ENCODE results near the gene FLRT2.

DNA sequence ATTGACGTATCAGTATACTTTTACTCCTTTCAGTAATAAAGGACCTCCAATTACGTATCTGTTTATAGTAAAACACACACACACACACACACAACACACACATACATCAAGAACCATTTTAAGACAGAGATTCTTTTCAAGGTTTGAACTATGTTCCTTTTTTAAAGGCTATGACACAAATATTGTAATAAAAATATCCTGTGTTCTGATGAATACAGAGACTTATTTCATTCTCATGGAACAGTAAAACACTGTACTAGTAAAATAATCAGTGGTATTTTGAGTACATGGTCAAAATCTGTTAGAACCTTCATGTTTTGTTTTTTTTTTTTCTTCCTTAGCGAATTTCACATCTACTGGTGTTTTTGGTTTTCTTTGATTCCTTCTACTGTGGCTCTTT is 7.6 kb downstream of the FLRT2 start:
- TF ChIP-seq REST (IDR thresholded peaks at IDR 0.05; ENCODE audit: low read depth, low read length) (no peak), SIX5 (IDR thresholded peaks at IDR 0.05; ENCODE audit: low read depth, low read length, severe bottlenecking) (no peak), POLR2AphosphoS2 (IDR thresholded peaks at IDR 0.05; ENCODE audit: low read depth, low read length) (no peak), SIN3A (IDR thresholded peaks at IDR 0.05; ENCODE audit: low read depth, low read length) (no peak), NR2C1 (IDR thresholded peaks at IDR 0.05) (no peak), CHD2 (IDR thresholded peaks at IDR 0.05; ENCODE audit: borderline replicate concordance, low read depth, low read length) (no peak), ZNF274 (IDR thresholded peaks at IDR 0.05; ENCODE audit: insufficient read depth, insufficient read length) (no peak), BHLHE40 (IDR thresholded peaks at IDR 0.05; ENCODE audit: borderline replicate concordance in 1 of 2, low read depth in 2 of 2, low read length in 1 of 2) (no peak), RB1 (IDR thresholded peaks at IDR 0.05; ENCODE audit: borderline replicate concordance) (no peak), MAX (IDR thresholded peaks at IDR 0.05; ENCODE audit: low read depth, low read length) (no peak), JUNB (IDR thresholded peaks at IDR 0.05) (no peak), ZNF207 (IDR thresholded peaks at IDR 0.05; ENCODE audit: borderline replicate concordance) (no peak), SP1 (IDR thresholded peaks at IDR 0.05; ENCODE audit: low read depth, low read length) (no peak)
- TF ChIP-seq, protein P1, sequence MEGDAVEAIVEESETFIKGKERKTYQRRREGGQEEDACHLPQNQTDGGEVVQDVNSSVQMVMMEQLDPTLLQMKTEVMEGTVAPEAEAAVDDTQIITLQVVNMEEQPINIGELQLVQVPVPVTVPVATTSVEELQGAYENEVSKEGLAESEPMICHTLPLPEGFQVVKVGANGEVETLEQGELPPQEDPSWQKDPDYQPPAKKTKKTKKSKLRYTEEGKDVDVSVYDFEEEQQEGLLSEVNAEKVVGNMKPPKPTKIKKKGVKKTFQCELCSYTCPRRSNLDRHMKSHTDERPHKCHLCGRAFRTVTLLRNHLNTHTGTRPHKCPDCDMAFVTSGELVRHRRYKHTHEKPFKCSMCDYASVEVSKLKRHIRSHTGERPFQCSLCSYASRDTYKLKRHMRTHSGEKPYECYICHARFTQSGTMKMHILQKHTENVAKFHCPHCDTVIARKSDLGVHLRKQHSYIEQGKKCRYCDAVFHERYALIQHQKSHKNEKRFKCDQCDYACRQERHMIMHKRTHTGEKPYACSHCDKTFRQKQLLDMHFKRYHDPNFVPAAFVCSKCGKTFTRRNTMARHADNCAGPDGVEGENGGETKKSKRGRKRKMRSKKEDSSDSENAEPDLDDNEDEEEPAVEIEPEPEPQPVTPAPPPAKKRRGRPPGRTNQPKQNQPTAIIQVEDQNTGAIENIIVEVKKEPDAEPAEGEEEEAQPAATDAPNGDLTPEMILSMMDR (IDR thresholded peaks at IDR 0.05 in 2 of 3, conservative IDR thresholded peaks at IDR 0.05 in 1 of 3; ENCODE audit: control insufficient read depth in 2 of 3, extremely low read depth in 1 of 3, insufficient read depth in 1 of 3, low read depth in 3 of 3, low read length in 3 of 3) = no peak

Measured in GM12878 (cell line).